Osteoblast (primary cell): Measurements from ENCODE around the gene ZSCAN10. TPM values are rescaled to one million over a fixed set of nuclear protein-coding genes. Genes with fewer than 3 reads are reported as not detected.

Experiments used
- DNase-seq: peaks from one replicate; pipeline ENCODE4 v3.0.0; 2011; ENCODE audit warnings: low spot score, mixed read lengths; ENCODE audit not compliant: insufficient read length; ENCODE audit errors: missing footprints
- H2AFZ ChIP-seq: 2 replicates; pipeline ENCODE4 v1.6.0; 2011; ENCODE audit warnings: mild to moderate bottlenecking, low read length
- H3K27ac ChIP-seq: 2 replicates; pipeline ENCODE4 v1.5.1; 2011; ENCODE audit warnings: mild to moderate bottlenecking, low read depth, low read length, moderate library complexity
- H3K27me3 ChIP-seq: 2 replicates; pipeline ENCODE4 v1.6.0; 2012; ENCODE audit warnings: mild to moderate bottlenecking, control low read depth, inconsistent platforms, low read length, moderate library complexity; ENCODE audit not compliant: insufficient read depth
- H3K36me3 ChIP-seq: 2 replicates; pipeline ENCODE4 v1.5.1; 2011; ENCODE audit warnings: mild to moderate bottlenecking, low read length, control low read depth, moderate library complexity; ENCODE audit not compliant: insufficient read depth
- H3K4me1 ChIP-seq: 2 replicates; pipeline ENCODE4 v1.5.1; 2011; ENCODE audit warnings: mild to moderate bottlenecking, low read length, control low read depth, moderate library complexity; ENCODE audit not compliant: insufficient read depth
- H3K4me2 ChIP-seq: 2 replicates; pipeline ENCODE4 v1.6.0; 2011; ENCODE audit warnings: mild to moderate bottlenecking, low read length; ENCODE audit not compliant: insufficient read depth
- H3K4me3 ChIP-seq: fragments of 200-600 bp; sonication (generic); 3 replicates; pipeline ENCODE4 v1.5.1; 2012; ENCODE audit warnings: mild to moderate bottlenecking, low read length, inconsistent platforms; ENCODE audit not compliant: insufficient read depth
- H3K79me2 ChIP-seq: 2 replicates; pipeline ENCODE4 v1.6.0; 2012; ENCODE audit warnings: mild to moderate bottlenecking, low read length, control low read depth, inconsistent platforms; ENCODE audit not compliant: insufficient read depth
- H3K9me3 ChIP-seq: 2 replicates; pipeline ENCODE4 v1.5.1; 2011; ENCODE audit warnings: low read depth, low read length, control low read depth
- H4K20me1 ChIP-seq: 2 replicates; pipeline ENCODE4 v1.6.0; 2012; ENCODE audit warnings: mild to moderate bottlenecking, low read length, control low read depth; ENCODE audit not compliant: insufficient read depth
- total RNA-seq: library from RNA; depleted of rRNA; stranded (reverse); fragments of >200 nt; gene quantifications from 2 replicates; pipeline ENCODE4 v1.2.3, GENCODE V29; 2012
- TF ChIP-seq, protein P1 (sequence below): IDR thresholded peaks from 2 replicates; pipeline ENCODE4 v1.5.1; 2011; ENCODE audit warnings: mild to moderate bottlenecking, low read depth, low read length, moderate library complexity; ENCODE audit errors: extremely low read depth

Gene ZSCAN10
- total RNA-seq, 1 donor = not detected

DNA sequence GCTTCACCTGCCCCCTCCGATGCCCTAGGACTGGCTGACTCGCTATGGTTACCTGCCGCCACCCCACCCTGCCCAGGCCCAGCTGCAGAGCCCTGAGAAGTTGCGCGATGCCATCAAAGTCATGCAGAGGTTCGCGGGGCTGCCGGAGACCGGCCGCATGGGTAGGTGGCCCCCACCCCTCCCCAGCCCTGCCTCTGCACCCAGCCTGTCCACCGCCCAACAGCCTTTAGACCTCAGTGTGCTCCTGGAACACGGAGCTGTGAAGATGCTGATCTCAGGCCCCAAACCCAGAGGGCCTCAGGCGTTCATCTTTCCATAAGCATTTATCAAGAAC, 51.7 kb downstream of the ZSCAN10 start:
- DNase-seq = no peak
- no peaks in the 10 kb centered on the region for H4K20me1 ChIP-seq
- no peaks in the 10 kb centered on the region for H3K36me3 ChIP-seq
- no peaks in the 10 kb centered on the region for H3K9me3 ChIP-seq
- H3K4me2 ChIP-seq = no peak overlapping the region
- no peak overlapping the region for H3K27ac ChIP-seq
- H3K79me2 ChIP-seq = no peaks in the 10 kb centered on the region
- H3K4me3 ChIP-seq = no peak overlapping the region
- TF ChIP-seq, protein P1, sequence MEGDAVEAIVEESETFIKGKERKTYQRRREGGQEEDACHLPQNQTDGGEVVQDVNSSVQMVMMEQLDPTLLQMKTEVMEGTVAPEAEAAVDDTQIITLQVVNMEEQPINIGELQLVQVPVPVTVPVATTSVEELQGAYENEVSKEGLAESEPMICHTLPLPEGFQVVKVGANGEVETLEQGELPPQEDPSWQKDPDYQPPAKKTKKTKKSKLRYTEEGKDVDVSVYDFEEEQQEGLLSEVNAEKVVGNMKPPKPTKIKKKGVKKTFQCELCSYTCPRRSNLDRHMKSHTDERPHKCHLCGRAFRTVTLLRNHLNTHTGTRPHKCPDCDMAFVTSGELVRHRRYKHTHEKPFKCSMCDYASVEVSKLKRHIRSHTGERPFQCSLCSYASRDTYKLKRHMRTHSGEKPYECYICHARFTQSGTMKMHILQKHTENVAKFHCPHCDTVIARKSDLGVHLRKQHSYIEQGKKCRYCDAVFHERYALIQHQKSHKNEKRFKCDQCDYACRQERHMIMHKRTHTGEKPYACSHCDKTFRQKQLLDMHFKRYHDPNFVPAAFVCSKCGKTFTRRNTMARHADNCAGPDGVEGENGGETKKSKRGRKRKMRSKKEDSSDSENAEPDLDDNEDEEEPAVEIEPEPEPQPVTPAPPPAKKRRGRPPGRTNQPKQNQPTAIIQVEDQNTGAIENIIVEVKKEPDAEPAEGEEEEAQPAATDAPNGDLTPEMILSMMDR = no peak
- H2AFZ ChIP-seq = no peak overlapping the region
- no peaks in the 10 kb centered on the region for H3K4me1 ChIP-seq
- peaks cover 70% of the 10 kb centered on the region for H3K27me3 ChIP-seq

DNA sequence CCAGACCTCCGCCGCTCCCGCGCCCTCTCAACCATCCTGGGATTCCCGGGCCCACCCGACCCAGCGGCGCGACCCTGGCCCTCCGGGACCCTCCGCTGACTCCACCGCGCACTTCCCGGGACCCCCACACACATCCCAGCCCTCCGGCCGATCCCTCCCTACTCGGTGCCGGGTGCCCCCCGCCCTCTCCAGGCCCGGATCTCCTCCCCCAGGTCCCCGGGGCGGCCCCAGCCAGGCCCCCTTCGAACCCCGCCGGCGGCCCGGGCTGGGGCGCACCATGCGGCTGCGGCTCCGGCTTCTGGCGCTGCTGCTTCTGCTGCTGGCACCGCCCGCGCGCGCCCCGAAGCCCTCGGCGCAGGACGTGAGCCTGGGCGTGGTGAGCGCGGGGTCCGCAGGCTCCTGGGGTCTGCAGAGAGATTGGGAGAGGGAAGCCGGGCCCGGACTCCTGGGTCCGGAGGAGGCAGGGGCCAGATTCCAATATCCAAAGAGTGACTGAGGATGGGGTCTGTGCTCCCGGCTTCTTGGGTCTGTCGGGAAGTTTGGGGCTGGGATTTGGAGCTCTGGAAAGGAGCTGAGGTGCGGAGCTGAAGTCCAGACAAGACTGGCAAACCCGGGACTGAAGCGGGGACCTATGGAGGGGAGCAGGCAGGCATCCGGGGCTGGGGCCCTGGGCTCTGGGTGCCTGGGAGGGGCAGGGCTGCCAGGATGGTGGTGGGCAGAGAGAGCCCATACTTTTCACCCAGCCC, 52.3 kb downstream of the ZSCAN10 start:
- H3K36me3 ChIP-seq = no peaks in the 10 kb centered on the region
- no peaks in the 10 kb centered on the region for H3K4me1 ChIP-seq
- H4K20me1 ChIP-seq = no peaks in the 10 kb centered on the region
- H3K27me3 ChIP-seq = peaks cover 70% of the 10 kb centered on the region
- H3K27ac ChIP-seq = no peak overlapping the region
- H2AFZ ChIP-seq = no peak overlapping the region
- no peaks in the 10 kb centered on the region for H3K79me2 ChIP-seq
- TF ChIP-seq, protein P1 = no peak
- no peak overlapping the region for H3K4me2 ChIP-seq
- no peaks in the 10 kb centered on the region for H3K9me3 ChIP-seq
- peak; percentile 91 for DNase-seq
- no peak overlapping the region for H3K4me3 ChIP-seq

DNA sequence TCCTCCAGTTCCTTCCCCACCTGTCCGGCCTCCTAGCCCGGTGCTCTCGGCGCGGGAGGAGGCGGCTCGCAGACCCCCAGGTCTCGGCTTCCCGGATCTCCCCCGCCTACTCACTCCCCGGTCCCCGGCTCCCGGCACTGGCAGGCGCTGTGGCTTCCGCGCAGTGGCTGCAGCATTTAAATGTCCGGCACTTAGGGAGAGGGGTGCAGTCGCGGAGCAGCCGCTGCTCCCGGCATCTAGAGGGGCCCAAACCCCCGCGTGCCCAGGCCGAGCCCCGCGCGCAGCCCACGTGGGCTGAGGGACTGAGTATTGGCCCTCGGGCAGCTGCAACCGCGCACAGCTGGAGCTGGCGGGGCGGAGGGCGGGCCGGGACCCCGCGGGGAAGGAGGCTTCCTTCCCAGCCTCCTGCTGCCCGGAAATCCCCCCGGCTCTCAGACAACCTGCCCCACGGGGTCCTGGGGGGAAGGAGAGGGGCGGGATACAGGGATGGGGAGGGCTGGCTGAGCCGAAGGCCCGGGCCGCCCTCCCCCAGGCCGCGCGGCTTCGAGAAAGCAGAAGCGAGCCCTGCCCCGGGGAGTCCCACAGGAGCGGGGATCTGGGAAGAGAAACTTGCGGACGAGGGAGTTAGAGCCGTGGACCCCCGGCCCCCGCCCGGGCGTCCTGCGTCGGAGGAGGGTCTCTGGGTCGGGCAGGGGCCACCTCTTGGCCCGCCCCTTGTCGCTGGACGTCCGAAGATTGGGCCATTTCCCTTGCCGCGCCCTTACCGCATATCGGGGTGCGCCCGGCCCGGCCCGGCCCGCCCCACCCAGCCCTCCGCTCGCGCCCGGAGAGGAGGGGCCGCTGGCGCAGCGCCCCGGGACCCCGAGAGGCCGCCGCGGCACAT, 53.1 kb downstream of the ZSCAN10 start, which contains the start of gene MMP25:
Gene MMP25, plus strand, starts transcription at position 804 of the 883 bp plus-strand sequence. CDS start 357 bp downstream, outside the sequence.
- Histone ChIP-seq H2AFZ (no peak within 1 kb of the TSS), H3K4me2 (peak within 1 kb of the TSS; percentile 71), H3K27ac (no peak within 1 kb of the TSS), H3K36me3 (no peaks in the 10 kb centered on the region), H3K9me3 (no peaks in the 10 kb centered on the region), H3K4me1 (no peaks in the 10 kb centered on the region), H3K27me3 (peaks cover 67% of the 10 kb centered on the region), H3K79me2 (no peaks in the 10 kb centered on the region), H3K4me3 (peak within 1 kb of the TSS; percentile 51), H4K20me1 (no peaks in the 10 kb centered on the region)
- DNase-seq = peak; percentile 87
- TF ChIP-seq, protein P1 = no peak

DNA sequence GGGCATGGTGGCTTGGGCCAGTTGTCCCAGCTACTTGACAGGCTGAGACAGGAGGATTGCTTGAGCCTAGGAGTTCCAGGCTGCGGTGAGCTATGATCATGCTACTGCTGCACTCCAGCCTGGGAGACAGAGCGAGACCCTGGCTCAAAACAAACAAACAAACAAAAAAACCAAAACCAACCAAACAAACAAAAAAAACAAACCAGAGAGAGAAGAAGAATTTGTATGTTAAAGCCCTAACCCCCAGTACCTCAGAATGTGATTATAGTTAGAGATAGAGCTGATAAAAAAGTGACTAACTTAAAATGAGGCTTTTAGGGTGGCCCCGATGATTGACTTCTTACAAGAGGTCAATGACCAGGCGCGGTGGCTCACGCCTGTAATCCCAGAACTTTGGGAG, 54.4 kb downstream of the ZSCAN10 start:
- Histone ChIP-seq H4K20me1 (no peaks in the 10 kb centered on the region), H3K27me3 (peaks cover 59% of the 10 kb centered on the region), H3K4me3 (no peak overlapping the region), H3K4me1 (no peaks in the 10 kb centered on the region), H3K4me2 (no peak overlapping the region), H3K27ac (no peak overlapping the region), H3K9me3 (no peaks in the 10 kb centered on the region), H2AFZ (no peak overlapping the region), H3K79me2 (no peaks in the 10 kb centered on the region), H3K36me3 (no peaks in the 10 kb centered on the region)
- DNase-seq = no peak
- TF ChIP-seq, protein P1 = no peak
